ENCODE results near the gene FAM174C. TPM values are rescaled to one million over a fixed set of nuclear protein-coding genes. Genes with fewer than 3 reads are reported as not detected.

Gene FAM174C
- total and polyA plus RNA-seq, 2 of the 8 experiments (the other 6 are each of a cell fraction or from before 2014, with no cell fraction given), result 44.5 to 125 TPM

DNA sequence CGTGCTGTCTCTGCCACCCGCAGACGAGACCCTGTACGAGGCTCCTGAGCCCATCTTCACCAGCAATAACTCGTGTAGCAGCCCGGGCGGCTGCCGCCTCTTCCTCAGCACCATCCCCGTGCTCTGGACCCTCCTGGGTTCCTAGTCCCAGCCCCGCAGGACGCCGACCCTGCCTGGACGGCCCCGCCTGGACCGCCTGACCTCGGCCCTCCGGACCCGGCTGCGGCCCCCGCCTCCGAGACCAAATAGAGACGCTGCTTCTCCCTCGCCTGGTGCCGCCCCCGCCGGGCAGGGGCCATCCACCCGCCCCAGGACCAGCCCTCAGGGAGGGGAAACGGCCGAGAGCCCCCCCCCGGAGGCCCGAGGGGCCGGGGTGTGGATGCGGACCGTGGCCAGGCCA is 24.5 kb downstream of the FAM174C start:
- no peak overlapping the region for H4K8ac ChIP-seq (ENCODE audit: extremely low read depth, insufficient read depth, low read length)
- no peaks in the 10 kb centered on the region for H3K79me2 ChIP-seq (ENCODE audit: control insufficient read depth in 1 of 2, insufficient read depth in 2 of 2, low read length in 2 of 2)
- no peak overlapping the region for H2BK120ac ChIP-seq (replicated peaks; ENCODE audit: low read depth, low read length)
- H3K4me2 ChIP-seq (ENCODE audit: insufficient read depth in 1 of 2, low read depth in 2 of 2, low read length in 2 of 2), result no peak overlapping the region
- H3K23me2 ChIP-seq (ENCODE audit: low read depth, low read length), result no peaks in the 10 kb centered on the region; the same call in 1 of the 2 replicates
- no peaks in the 10 kb centered on the region for H3K9me3 ChIP-seq (ENCODE audit: insufficient read depth in 2 of 2, low read depth in 1 of 2, low read length in 1 of 2)
- CTCF ChIA-PET (ENCODE audit: partially characterized antibody), result no interaction called here
- no peak overlapping the region for H2BK20ac ChIP-seq (ENCODE audit: low read length)
- H3K14ac ChIP-seq (ENCODE audit: insufficient read length), result no peak overlapping the region
- H3K27me3 ChIP-seq (replicated peaks in 1 of 4; ENCODE audit: control insufficient read depth in 3 of 4, extremely low read depth in 1 of 4, insufficient read depth in 3 of 4, low read length in 3 of 4), result peaks cover 0 to 2% (median 1%) of the 10 kb centered on the region in 4 experiments; a peak in 2 of 7 replicates
- H2BK5ac ChIP-seq (ENCODE audit: low read depth, low read length), result no peak overlapping the region
- FAIRE-seq, result no peak
- 97% methylated on average over 27 of the region's 34 CpGs; no CpG with 5 or more reads in 1 of the 2 experiments for WGBS, 2 experiments (ENCODE audit: extremely low coverage in 1 of 2, insufficient coverage in 1 of 2, insufficient read length in 1 of 2, insufficient replicate concordance in 2 of 2, low coverage in 1 of 2, low lambda C conversion rate in 2 of 2, missing lambda C conversion rate in 1 of 2)
- H3K18ac ChIP-seq (ENCODE audit: extremely low read depth, low read length), result no peak overlapping the region
- no peak overlapping the region for H3K23ac ChIP-seq (ENCODE audit: insufficient read length)
- no peak overlapping the region for H2BK15ac ChIP-seq (ENCODE audit: low read length)
- H3K9ac ChIP-seq (replicated peaks in 1 of 4; ENCODE audit: extremely low read depth in 1 of 4, low read depth in 3 of 4, low read length in 3 of 4), result no peak overlapping the region
- DNase-seq (ENCODE audit: low read depth in 1 of 2, low spot score in 2 of 2), result peak in 1 of 2 experiments; percentile 46
- H2AFZ ChIP-seq (ENCODE audit: low read length), result no peak overlapping the region
- H4K91ac ChIP-seq (replicated peaks; ENCODE audit: insufficient read length, low read length), result no peak overlapping the region
- H2BK12ac ChIP-seq (ENCODE audit: low read depth, low read length), result no peak overlapping the region
- no peak overlapping the region for H3K27ac ChIP-seq (ENCODE audit: low read depth, low read length)
- H3K4ac ChIP-seq (replicated peaks; ENCODE audit: insufficient read length, low read depth, low read length), result no peak overlapping the region
- peaks cover 2% of the 10 kb centered on the region; the same call in 1 of the 2 replicates for H3K79me1 ChIP-seq (ENCODE audit: low read depth, low read length)
- H3K36me3 ChIP-seq (ENCODE audit: control insufficient read depth in 2 of 4, insufficient read depth in 4 of 4, low read length in 3 of 4), result no peaks in the 10 kb centered on the region
- no peak overlapping the region for H4K5ac ChIP-seq (ENCODE audit: insufficient read length, low read depth, low read length)
- peaks cover under 1 to 3% of the 10 kb centered on the region in 2 experiments for H4K20me1 ChIP-seq (replicated peaks in 1 of 2; ENCODE audit: control insufficient read depth in 1 of 2, insufficient read depth in 2 of 2, low read length in 2 of 2)
- no peak overlapping the region for H3K4me3 ChIP-seq (ENCODE audit: extremely low read depth in 1 of 4, insufficient read depth in 2 of 4, low read depth in 3 of 4, low read length in 4 of 4)
- H3K56ac ChIP-seq (replicated peaks; ENCODE audit: insufficient read length, low read depth, low read length), result no peak overlapping the region
- peaks cover 0 to 6% (median 3%) of the 10 kb centered on the region in 4 experiments; a peak in 4 of 7 replicates for H3K4me1 ChIP-seq (replicated peaks in 1 of 4; ENCODE audit: control insufficient read depth in 3 of 4, insufficient read depth in 4 of 4, low read length in 3 of 4)
- H2AK5ac ChIP-seq (ENCODE audit: low read depth, low read length), result no peak overlapping the region
- POLR2A ChIA-PET (ENCODE audit: partially characterized antibody), result no interaction called here
- TF ChIP-seq EP300 (IDR thresholded peaks at IDR 0.05; ENCODE audit: borderline replicate concordance in 1 of 2, low read depth in 2 of 2, low read length in 2 of 2) (no peak), RBBP5 (IDR thresholded peaks at IDR 0.05; ENCODE audit: borderline replicate concordance, low read depth, low read length) (no peak), SIN3A (conservative IDR thresholded peaks at IDR 0.05 in 1 of 2, IDR thresholded peaks at IDR 0.05 in 1 of 2; ENCODE audit: low read depth in 1 of 2, low read length in 2 of 2) (no peak), CHD1 (IDR thresholded peaks at IDR 0.05; ENCODE audit: low read depth, low read length) (no peak), RXRA (IDR thresholded peaks at IDR 0.05; ENCODE audit: insufficient read depth, low read depth, low read length) (no peak), TAF7 (optimal IDR thresholded peaks at IDR 0.05; ENCODE audit: borderline replicate concordance, low read depth, low read length) (no peak), EZH2 (IDR thresholded peaks at IDR 0.05; ENCODE audit: low read depth, low read length, severe bottlenecking) (no peak), SIX5 (IDR thresholded peaks at IDR 0.05; ENCODE audit: low read depth, low read length) (no peak), JUND (IDR thresholded peaks at IDR 0.05; ENCODE audit: low read length) (no peak), BCL11A (IDR thresholded peaks at IDR 0.05; ENCODE audit: low read depth in 2 of 2, low read length in 2 of 2) (no peak)

Measured in H1 (cell line).